PFSK-1 (cell line): ENCODE results near the gene XPR1.

ENCODE experiments used
- FOXP2 ChIP-seq: optimal IDR thresholded peaks from 2 replicates; pipeline ENCODE3; 2011; ENCODE audit warnings: borderline replicate concordance, control low read depth, inconsistent platforms; ENCODE audit not compliant: insufficient read depth; ENCODE audit errors: extremely low read length, extremely low read depth
- POLR2AphosphoS5 ChIP-seq: IDR thresholded peaks from 2 replicates; pipeline ENCODE4 v1.6.1; 2012; ENCODE audit warnings: low read depth, mild to moderate bottlenecking, control low read depth, low read length, moderate library complexity
- REST ChIP-seq, 2 experiments: IDR thresholded peaks; 2 replicates each; pipeline versions ENCODE4 v1.6.1 to v1.8.0; 2011 to 2012; ENCODE audit warnings: low read depth in 2 of 2, low read length in 2 of 2, control low read depth in 1 of 2, inconsistent platforms in 1 of 2, mild to moderate bottlenecking in 1 of 2, moderate library complexity in 1 of 2; ENCODE audit not compliant: insufficient read depth in 1 of 2
- SIN3A ChIP-seq: IDR thresholded peaks from 2 replicates; pipeline ENCODE4 v1.6.1; 2012; ENCODE audit warnings: mild to moderate bottlenecking, low read length, moderate library complexity, borderline replicate concordance; ENCODE audit not compliant: insufficient read depth
- TAF1 ChIP-seq: IDR thresholded peaks from 2 replicates; pipeline ENCODE4 v1.6.1; 2012; ENCODE audit warnings: low read length, control low read depth, borderline replicate concordance; ENCODE audit not compliant: insufficient read depth

Gene XPR1

DNA sequence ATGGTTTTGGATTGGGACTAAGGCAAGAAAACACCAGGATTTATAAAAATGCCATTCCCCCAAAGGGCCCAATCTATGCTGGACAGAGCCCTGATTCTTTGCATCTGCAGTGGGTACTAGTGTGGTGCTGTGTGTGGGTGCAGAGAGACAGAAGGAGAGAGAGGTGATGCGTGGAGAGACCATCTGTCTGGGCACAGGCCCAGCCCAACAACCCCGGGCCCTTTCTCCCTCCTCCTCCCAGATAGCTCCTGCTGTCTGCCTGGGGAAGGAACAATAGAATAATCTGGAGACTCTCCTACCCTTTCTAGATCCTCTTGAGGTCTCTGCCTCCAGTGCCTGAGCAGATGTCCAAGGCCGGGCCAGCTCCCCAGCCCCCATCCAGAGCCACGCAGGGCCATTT is 296.0 kb downstream of the XPR1 start:
- TF ChIP-seq REST (IDR thresholded peaks at IDR 0.05; ENCODE audit: insufficient read depth in 1 of 2, low read depth in 2 of 2, low read length in 2 of 2), result peak in 1 of 2 experiments; percentile 67; a peak in 1 of 4 replicates
- no peak for TF ChIP-seq SIN3A

DNA sequence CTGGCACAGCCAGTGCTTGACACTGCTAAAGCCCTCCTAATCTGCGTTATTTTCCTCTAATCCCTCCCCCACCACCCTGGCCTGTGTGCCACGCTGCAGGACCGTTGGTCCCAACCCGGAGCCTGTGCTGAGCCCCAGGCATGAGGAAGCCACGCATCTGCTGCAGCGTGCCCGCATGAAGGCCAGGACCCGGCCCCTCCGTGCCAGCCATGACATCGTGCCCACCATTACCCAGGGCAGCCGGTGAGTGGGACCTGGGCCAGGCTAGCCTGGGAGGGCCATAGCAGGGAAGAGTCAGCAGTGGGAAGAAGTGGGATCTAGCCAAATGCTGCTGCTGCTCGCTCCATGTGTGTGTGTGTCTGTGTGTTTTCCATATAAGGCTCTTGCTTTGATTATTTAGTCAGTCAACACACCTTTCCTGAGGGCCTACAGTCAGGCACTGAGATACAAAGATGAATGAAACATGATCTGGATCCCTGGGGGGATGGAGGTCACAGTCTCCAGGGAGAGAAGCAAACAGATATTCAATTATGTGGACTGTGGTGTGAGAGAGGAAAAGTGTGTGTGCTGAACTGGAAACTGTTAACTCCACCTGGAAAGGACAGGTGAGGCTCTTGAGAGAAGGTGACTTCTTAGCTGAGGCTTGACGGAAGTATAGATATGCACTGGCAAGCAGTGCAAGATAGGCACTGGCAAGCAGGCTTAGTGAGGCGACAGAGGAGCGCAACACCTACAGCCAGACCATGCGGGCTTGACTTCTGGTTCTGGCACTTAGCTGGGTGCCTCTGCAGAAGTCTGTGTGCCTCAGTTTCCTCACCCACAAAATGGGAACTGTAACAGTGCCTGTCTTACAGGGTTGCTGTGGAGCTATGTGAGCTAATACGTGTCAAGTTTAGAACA is 296.8 kb downstream of the XPR1 start:
- TF ChIP-seq FOXP2 (no peak), SIN3A (no peak), REST (IDR thresholded peaks at IDR 0.05; ENCODE audit: insufficient read depth in 1 of 2, low read depth in 2 of 2, low read length in 2 of 2) (no peak), POLR2AphosphoS5 (no peak), TAF1 (no peak)

DNA sequence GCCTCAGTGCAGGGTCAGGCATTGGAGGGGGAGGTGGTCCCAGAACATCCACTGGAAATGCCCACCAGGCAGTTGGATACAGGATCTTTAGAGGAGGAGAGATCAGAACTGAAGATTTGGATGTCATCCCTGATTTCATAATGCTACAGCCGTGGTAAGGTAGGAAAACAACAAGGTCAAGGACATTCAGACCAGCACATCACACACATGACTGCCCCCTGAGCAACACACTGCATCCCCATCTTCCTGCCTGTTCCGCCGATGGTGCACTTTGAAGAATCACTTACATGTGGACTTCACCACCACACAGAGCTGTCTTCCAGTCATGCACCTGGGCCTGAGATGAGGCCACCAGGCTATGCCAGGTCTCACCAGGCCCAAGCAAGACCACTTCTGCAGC is 297.6 kb downstream of the XPR1 start:
- TF ChIP-seq POLR2AphosphoS5 (no peak), SIN3A (no peak), TAF1 (no peak), FOXP2 (no peak), REST (IDR thresholded peaks at IDR 0.05; ENCODE audit: insufficient read depth in 1 of 2, low read depth in 2 of 2, low read length in 2 of 2) (no peak)

- TF ChIP-seq SIN3A, result no peak
- TF ChIP-seq FOXP2, result no peak
- no peak for TF ChIP-seq REST (IDR thresholded peaks at IDR 0.05; ENCODE audit: insufficient read depth in 1 of 2, low read depth in 2 of 2, low read length in 2 of 2)
- TF ChIP-seq POLR2AphosphoS5, result no peak
- TF ChIP-seq TAF1, result no peak
Measured at GRCh38 chr1:180930687-180931086, 298.9 kb downstream of the XPR1 start.

DNA sequence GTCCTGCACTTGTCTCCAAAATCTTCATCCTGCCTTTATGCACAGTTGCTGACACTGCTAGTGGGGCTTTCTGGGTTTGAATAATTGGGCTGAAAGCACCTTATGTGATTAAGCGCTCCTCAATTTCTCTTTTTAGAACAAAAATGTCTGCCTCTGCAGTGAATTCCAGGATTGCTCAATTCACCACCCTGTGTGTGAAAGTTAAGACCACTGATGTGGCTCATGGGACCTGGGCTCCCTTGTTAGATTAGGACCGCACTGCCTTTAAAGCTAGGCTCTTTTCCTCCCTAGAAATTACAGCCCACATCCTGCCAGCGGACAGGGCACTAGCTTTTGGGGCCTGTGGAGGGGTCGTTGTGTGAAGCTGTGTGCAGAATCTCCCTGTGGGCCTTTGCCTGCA is 299.7 kb downstream of the XPR1 start:
- TF ChIP-seq POLR2AphosphoS5 (no peak), SIN3A (no peak), TAF1 (no peak), FOXP2 (no peak), REST (IDR thresholded peaks at IDR 0.05; ENCODE audit: insufficient read depth in 1 of 2, low read depth in 2 of 2, low read length in 2 of 2) (no peak)
